OCI-LY3 (cell line): ENCODE results near the gene COMT.

Experiments
- CTCF ChIP-seq: fragments of 200-600, 300-600 bp; sonication (generic); IDR thresholded peaks from 2 replicates; pipeline ENCODE4 v1.5.1; 2014; ENCODE audit warnings: antibody characterized with exemption, low read length, low read depth
- EZH2phosphoT487 ChIP-seq: fragments of 200-600 bp; shearing (Covaris generic); IDR thresholded peaks from 2 replicates; pipeline ENCODE4 v1.6.1; 2018; ENCODE audit warnings: antibody characterized with exemption, mixed run types, low read depth

GRCh38 chr22:19986410-19987341 lies 45.1 kb downstream of the COMT start:
- TF ChIP-seq CTCF (no peak), EZH2phosphoT487 (no peak)
